ENCODE measurements around the gene IL17C.

IL17C gene

GRCh38 chr16:88638323-88639230, at the start of gene IL17C:
TSS of gene IL17C (plus strand) at chr16:88638572. CDS start at chr16:88638642, 70 bp downstream.
- no peaks in the 10 kb centered on the region for H3K9me3 ChIP-seq (ENCODE audit: control insufficient read depth, low read depth, low read length)
- peaks cover 19% of the 10 kb centered on the region for H3K4me1 ChIP-seq (ENCODE audit: control insufficient read depth, low read depth, low read length)
- H3K4me3 ChIP-seq (ENCODE audit: low read length), result no peak within 1 kb of the TSS
- H3K27ac ChIP-seq (ENCODE audit: low read length), result no peak within 1 kb of the TSS
- no peak within 1 kb of the TSS for H3K9ac ChIP-seq (ENCODE audit: low read length)
- no peaks in the 10 kb centered on the region for H3K36me3 ChIP-seq (ENCODE audit: control insufficient read depth, low read depth, low read length)
- peaks cover 12% of the 10 kb centered on the region for H3K27me3 ChIP-seq (ENCODE audit: control insufficient read depth, insufficient read depth, low read length)

GRCh38 chr16:88588754-88589153, 49.6 kb upstream of the IL17C start:
- Histone ChIP-seq H3K36me3 (ENCODE audit: control insufficient read depth, low read depth, low read length) (peaks cover 43% of the 10 kb centered on the region), H3K4me1 (ENCODE audit: control insufficient read depth, low read depth, low read length) (no peaks in the 10 kb centered on the region), H3K27me3 (ENCODE audit: control insufficient read depth, insufficient read depth, low read length) (no peaks in the 10 kb centered on the region), H3K27ac (ENCODE audit: low read length) (no peak overlapping the region), H3K4me3 (ENCODE audit: low read length) (no peak overlapping the region), H3K9ac (ENCODE audit: low read length) (no peak overlapping the region), H3K9me3 (ENCODE audit: control insufficient read depth, low read depth, low read length) (no peaks in the 10 kb centered on the region)

- Histone ChIP-seq H3K9ac (ENCODE audit: low read length) (no peak overlapping the region), H3K4me1 (ENCODE audit: control insufficient read depth, low read depth, low read length) (no peaks in the 10 kb centered on the region), H3K4me3 (ENCODE audit: low read length) (no peak overlapping the region), H3K9me3 (ENCODE audit: control insufficient read depth, low read depth, low read length) (no peaks in the 10 kb centered on the region), H3K36me3 (ENCODE audit: control insufficient read depth, low read depth, low read length) (peaks cover 43% of the 10 kb centered on the region), H3K27ac (ENCODE audit: low read length) (no peak overlapping the region), H3K27me3 (ENCODE audit: control insufficient read depth, insufficient read depth, low read length) (no peaks in the 10 kb centered on the region)
These were observed 48.9 kb upstream of the IL17C start for GRCh38 chr16:88589441-88589840.

- H3K4me1 ChIP-seq (ENCODE audit: control insufficient read depth, low read depth, low read length), result no peaks in the 10 kb centered on the region
- no peaks in the 10 kb centered on the region for H3K9me3 ChIP-seq (ENCODE audit: control insufficient read depth, low read depth, low read length)
- H3K9ac ChIP-seq (ENCODE audit: low read length), result no peak overlapping the region
- peaks cover 40% of the 10 kb centered on the region for H3K36me3 ChIP-seq (ENCODE audit: control insufficient read depth, low read depth, low read length)
- H3K27me3 ChIP-seq (ENCODE audit: control insufficient read depth, insufficient read depth, low read length), result no peaks in the 10 kb centered on the region
- no peak overlapping the region for H3K4me3 ChIP-seq (ENCODE audit: low read length)
- no peak overlapping the region for H3K27ac ChIP-seq (ENCODE audit: low read length)
These were observed 46.8 kb upstream of the IL17C start for GRCh38 chr16:88591577-88592021.

GRCh38 chr16:88593061-88593460, 45.3 kb upstream of the IL17C start:
- Histone ChIP-seq H3K27me3 (ENCODE audit: control insufficient read depth, insufficient read depth, low read length) (no peaks in the 10 kb centered on the region), H3K4me1 (ENCODE audit: control insufficient read depth, low read depth, low read length) (no peaks in the 10 kb centered on the region), H3K27ac (ENCODE audit: low read length) (no peak overlapping the region), H3K9ac (ENCODE audit: low read length) (no peak overlapping the region), H3K36me3 (ENCODE audit: control insufficient read depth, low read depth, low read length) (peaks cover 30% of the 10 kb centered on the region), H3K4me3 (ENCODE audit: low read length) (no peak overlapping the region), H3K9me3 (ENCODE audit: control insufficient read depth, low read depth, low read length) (no peaks in the 10 kb centered on the region)

GRCh38 chr16:88593489-88593888, 44.9 kb upstream of the IL17C start:
- Histone ChIP-seq H3K4me1 (ENCODE audit: control insufficient read depth, low read depth, low read length) (no peaks in the 10 kb centered on the region), H3K9me3 (ENCODE audit: control insufficient read depth, low read depth, low read length) (no peaks in the 10 kb centered on the region), H3K27ac (ENCODE audit: low read length) (no peak overlapping the region), H3K36me3 (ENCODE audit: control insufficient read depth, low read depth, low read length) (peaks cover 26% of the 10 kb centered on the region), H3K4me3 (ENCODE audit: low read length) (no peak overlapping the region), H3K27me3 (ENCODE audit: control insufficient read depth, insufficient read depth, low read length) (no peaks in the 10 kb centered on the region), H3K9ac (ENCODE audit: low read length) (no peak overlapping the region)

- Histone ChIP-seq H3K36me3 (ENCODE audit: control insufficient read depth, low read depth, low read length) (peaks cover 23% of the 10 kb centered on the region), H3K4me1 (ENCODE audit: control insufficient read depth, low read depth, low read length) (no peaks in the 10 kb centered on the region), H3K4me3 (ENCODE audit: low read length) (no peak overlapping the region), H3K9me3 (ENCODE audit: control insufficient read depth, low read depth, low read length) (no peaks in the 10 kb centered on the region), H3K9ac (ENCODE audit: low read length) (no peak overlapping the region), H3K27ac (ENCODE audit: low read length) (no peak overlapping the region), H3K27me3 (ENCODE audit: control insufficient read depth, insufficient read depth, low read length) (no peaks in the 10 kb centered on the region)
These were observed 44.5 kb upstream of the IL17C start for GRCh38 chr16:88593910-88594309.

GRCh38 chr16:88595101-88595500, 43.3 kb upstream of the IL17C start:
- H3K36me3 ChIP-seq (ENCODE audit: control insufficient read depth, low read depth, low read length), result peaks cover 23% of the 10 kb centered on the region
- no peaks in the 10 kb centered on the region for H3K27me3 ChIP-seq (ENCODE audit: control insufficient read depth, insufficient read depth, low read length)
- H3K9ac ChIP-seq (ENCODE audit: low read length), result no peak overlapping the region
- no peak overlapping the region for H3K4me3 ChIP-seq (ENCODE audit: low read length)
- no peaks in the 10 kb centered on the region for H3K9me3 ChIP-seq (ENCODE audit: control insufficient read depth, low read depth, low read length)
- H3K4me1 ChIP-seq (ENCODE audit: control insufficient read depth, low read depth, low read length), result no peaks in the 10 kb centered on the region
- no peak overlapping the region for H3K27ac ChIP-seq (ENCODE audit: low read length)

GRCh38 chr16:88595921-88596320, 42.5 kb upstream of the IL17C start:
- Histone ChIP-seq H3K36me3 (ENCODE audit: control insufficient read depth, low read depth, low read length) (peaks cover 22% of the 10 kb centered on the region), H3K9ac (ENCODE audit: low read length) (no peak overlapping the region), H3K27ac (ENCODE audit: low read length) (no peak overlapping the region), H3K4me1 (ENCODE audit: control insufficient read depth, low read depth, low read length) (no peaks in the 10 kb centered on the region), H3K4me3 (ENCODE audit: low read length) (no peak overlapping the region), H3K27me3 (ENCODE audit: control insufficient read depth, insufficient read depth, low read length) (no peaks in the 10 kb centered on the region), H3K9me3 (ENCODE audit: control insufficient read depth, low read depth, low read length) (no peaks in the 10 kb centered on the region)

- Histone ChIP-seq H3K4me1 (ENCODE audit: control insufficient read depth, low read depth, low read length) (no peaks in the 10 kb centered on the region), H3K9ac (ENCODE audit: low read length) (no peak overlapping the region), H3K36me3 (ENCODE audit: control insufficient read depth, low read depth, low read length) (peaks cover 27% of the 10 kb centered on the region)
These were observed 41.9 kb upstream of the IL17C start for GRCh38 chr16:88596483-88596882.

GRCh38 chr16:88597856-88598491, 40.4 kb upstream of the IL17C start:
- H3K9ac ChIP-seq (ENCODE audit: low read length), result no peak overlapping the region
- H3K4me3 ChIP-seq (ENCODE audit: low read length), result no peak overlapping the region
- peaks cover 39% of the 10 kb centered on the region for H3K36me3 ChIP-seq (ENCODE audit: control insufficient read depth, low read depth, low read length)
- H3K27ac ChIP-seq (ENCODE audit: low read length), result no peak overlapping the region
- H3K4me1 ChIP-seq (ENCODE audit: control insufficient read depth, low read depth, low read length), result no peaks in the 10 kb centered on the region
- H3K27me3 ChIP-seq (ENCODE audit: control insufficient read depth, insufficient read depth, low read length), result no peaks in the 10 kb centered on the region
- no peaks in the 10 kb centered on the region for H3K9me3 ChIP-seq (ENCODE audit: control insufficient read depth, low read depth, low read length)

More at GRCh38 chr16:88596483-88596882, 41.9 kb upstream of the IL17C start:
- no peak overlapping the region for H3K4me3 ChIP-seq (ENCODE audit: low read length)
- no peak overlapping the region for H3K27ac ChIP-seq (ENCODE audit: low read length)
- no peaks in the 10 kb centered on the region for H3K27me3 ChIP-seq (ENCODE audit: control insufficient read depth, insufficient read depth, low read length)
- H3K9me3 ChIP-seq (ENCODE audit: control insufficient read depth, low read depth, low read length), result no peaks in the 10 kb centered on the region

All from iPS-18a (cell line).